NCI-H510A treated with DMSO at 0.1 percent for 48 hours (cell line): Measurements from ENCODE around the gene ABCC8.
A peak's percentile ranks its signal among the peaks of the same experiment; 100 is the strongest.

Experiments
- DNase-seq: peaks from one replicate; lab custom pipeline; 2025; lab: John Stamatoyannopoulos, UW

The ABCC8 gene

GRCh38 chr11:17476317-17477083, at the start of gene ABCC8:
ABCC8 (minus strand) TSS chr11:17476845; CDS start chr11:17476776, 69 bp downstream.
- peak; percentile 21 for DNase-seq

GRCh38 chr11:17526326-17526725, 49.7 kb upstream of the ABCC8 start:
- no peak for DNase-seq

GRCh38 chr11:17525570-17525969, 48.9 kb upstream of the ABCC8 start:
- no peak for DNase-seq

- DNase-seq: no peak
These were observed 47.6 kb upstream of the ABCC8 start for GRCh38 chr11:17524221-17524620.

GRCh38 chr11:17522655-17523054, 46.0 kb upstream of the ABCC8 start:
- no peak for DNase-seq

- no peak for DNase-seq
These were observed 44.7 kb upstream of the ABCC8 start for GRCh38 chr11:17521106-17521900.

DNA sequence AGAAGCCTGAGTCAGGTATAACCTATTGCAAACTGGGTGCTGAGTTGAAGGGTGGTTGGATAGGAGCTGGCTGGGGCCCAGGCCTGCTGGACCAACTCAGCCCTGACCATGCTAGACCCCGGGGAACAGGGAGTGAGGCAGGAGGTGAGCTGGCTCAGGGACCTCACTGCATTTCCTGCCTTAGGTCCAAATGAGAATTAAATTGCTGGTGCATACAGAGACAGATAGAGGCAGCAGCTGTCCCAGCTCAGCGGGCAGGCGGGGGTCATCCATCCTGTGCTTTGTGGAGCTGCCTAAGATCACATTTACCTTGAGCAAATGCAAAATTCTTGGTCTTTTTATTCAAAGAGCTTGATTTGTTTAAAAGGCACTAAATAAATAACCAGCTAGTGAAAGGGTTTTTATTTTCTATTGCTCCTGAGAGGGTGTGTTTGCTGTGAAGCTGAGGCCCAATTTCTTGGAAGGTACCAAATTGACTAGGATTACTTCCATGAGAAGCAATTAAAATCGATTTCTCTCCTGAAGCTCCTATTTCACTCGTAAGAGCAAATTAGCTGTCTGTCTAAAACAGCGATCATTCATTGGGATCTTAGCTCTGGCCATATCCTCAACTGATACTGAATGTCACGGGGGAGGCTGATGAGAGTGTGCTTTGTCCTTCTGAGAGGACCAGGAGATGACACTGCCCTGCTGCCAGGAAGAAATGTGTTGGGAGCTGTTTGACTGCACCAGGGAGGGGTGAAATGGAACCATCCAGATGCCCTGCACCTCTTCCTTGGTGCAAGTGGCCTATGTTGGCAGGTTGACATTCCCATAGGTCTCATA, 42.6 kb upstream of the ABCC8 start:
- DNase-seq: no peak

- DNase-seq: no peak
These were observed 41.7 kb upstream of the ABCC8 start for GRCh38 chr11:17518366-17518765.

- no peak for DNase-seq
These were observed 40.5 kb upstream of the ABCC8 start for GRCh38 chr11:17517186-17517585.

DNA sequence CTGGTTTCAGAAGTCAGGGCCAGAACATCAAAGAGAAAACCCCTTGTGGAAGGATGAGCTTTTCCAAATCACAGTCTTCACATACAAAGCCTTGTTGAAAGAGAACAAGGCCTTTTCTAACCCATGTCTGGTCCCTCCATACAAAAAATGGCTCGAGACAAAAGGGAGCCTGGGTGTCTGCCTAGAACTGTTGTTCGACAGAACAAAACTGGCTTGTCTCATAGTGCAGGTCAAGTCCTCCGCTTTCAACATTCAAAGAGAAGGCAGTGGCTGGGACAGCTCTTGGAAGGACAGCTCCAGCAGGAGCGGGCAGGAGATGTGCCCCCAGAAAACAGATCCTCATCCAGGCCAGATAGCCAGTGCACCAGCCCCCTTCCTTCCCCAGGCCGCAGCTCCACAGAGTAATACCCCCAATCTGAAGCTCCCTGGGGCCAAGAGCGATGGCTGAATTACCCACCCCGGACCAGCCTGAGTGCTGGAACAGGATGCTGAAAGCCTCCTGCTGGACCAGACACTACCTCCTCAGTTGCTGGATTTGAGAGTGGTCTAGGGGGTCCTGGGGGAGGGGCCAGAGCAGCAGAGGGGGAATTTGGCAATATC, 40.0 kb upstream of the ABCC8 start:
- DNase-seq: no peak

DNA sequence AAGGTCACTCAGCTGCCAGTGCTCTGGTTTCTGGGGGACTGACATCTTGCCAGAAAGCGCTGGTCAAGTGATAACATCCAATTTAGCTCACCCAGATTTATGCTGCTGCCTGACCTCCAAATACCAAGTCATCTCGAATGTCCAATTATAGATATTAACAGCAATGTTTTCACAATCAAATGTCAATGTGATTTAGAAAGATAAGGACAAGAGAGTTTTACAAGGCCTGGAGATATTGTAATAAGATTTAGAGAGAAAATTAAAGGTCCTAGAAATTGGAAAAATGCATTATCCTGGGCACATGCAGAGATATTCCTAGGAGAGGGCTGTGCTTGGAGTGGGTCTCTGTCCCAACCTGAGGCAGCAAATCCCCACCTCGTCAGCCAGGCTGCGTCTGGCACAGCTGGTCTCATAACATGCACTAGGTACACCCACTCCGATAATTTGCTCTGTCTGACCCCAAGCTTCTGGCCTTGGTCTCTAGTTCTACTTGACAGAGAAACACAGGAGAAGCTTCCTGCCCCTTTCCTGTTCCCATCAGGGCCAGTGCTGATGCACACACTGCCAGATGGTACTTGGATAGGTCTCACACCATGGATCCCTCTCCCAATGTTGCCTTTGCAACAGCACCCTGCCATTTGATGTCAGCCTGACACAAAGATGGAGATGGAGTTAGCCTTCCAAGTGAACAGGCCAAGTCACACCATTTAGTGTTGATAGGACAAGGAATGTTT, 39.0 kb upstream of the ABCC8 start:
- no peak for DNase-seq

DNA sequence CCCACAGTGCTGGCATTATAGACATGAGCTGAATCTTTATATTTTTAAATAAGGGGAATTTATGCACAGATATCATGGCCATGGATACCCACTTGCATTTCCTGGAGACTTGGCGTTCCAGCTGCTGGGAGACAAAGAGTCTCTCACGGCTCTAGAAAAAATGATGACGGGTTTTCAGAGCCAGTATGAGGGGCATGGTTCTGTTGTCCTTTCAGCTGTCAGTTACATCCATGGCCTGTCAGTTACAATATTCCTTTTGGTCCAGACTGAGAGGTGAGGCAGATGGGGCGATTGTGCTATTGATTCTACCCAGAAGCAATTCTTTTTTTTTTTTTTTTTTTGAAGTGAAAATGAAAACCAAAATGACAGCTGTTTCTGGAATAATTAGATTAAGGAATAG, 37.8 kb upstream of the ABCC8 start:
- DNase-seq: no peak

DNA sequence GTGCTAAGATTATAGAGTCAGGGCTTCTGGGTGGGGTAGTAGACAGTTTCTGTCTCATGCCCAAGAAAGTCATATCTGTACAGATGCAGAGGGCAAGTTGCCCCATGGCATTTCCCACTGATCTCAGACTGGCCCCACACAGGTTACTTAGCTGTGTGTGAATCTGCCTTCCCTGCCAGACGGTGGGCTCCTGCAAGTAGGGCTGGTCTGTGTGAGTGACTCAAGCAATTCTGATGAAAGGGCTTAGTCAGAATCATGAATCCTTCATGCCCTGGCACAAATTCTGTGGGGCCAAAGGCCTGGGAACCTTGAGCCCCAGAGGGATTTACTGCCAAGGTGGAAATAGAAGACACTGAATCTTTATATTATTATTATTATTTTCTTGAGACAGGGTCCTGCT, 37.2 kb upstream of the ABCC8 start:
- DNase-seq: no peak

GRCh38 chr11:17512101-17512500, 35.5 kb upstream of the ABCC8 start:
- DNase-seq: no peak

DNA sequence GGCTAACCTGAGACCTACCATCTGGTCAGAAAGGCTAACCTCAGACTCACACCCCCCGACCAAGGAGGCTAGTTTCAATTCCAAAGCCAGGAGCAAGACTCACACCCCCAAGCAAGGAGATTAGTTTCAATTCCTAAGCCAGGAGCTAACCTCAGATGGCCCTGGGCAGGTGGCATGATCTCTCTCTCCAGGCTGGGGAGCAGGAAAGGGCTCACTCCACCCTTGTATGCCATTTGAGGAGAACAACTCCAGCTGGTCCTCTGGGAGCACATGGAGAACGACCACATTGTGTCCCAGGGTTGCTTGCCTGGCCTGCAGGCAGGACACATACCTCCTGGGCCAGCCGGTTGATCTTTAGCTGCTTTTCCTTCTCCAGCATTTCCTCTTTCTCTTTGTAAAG, 34.9 kb upstream of the ABCC8 start:
- no peak for DNase-seq

DNA sequence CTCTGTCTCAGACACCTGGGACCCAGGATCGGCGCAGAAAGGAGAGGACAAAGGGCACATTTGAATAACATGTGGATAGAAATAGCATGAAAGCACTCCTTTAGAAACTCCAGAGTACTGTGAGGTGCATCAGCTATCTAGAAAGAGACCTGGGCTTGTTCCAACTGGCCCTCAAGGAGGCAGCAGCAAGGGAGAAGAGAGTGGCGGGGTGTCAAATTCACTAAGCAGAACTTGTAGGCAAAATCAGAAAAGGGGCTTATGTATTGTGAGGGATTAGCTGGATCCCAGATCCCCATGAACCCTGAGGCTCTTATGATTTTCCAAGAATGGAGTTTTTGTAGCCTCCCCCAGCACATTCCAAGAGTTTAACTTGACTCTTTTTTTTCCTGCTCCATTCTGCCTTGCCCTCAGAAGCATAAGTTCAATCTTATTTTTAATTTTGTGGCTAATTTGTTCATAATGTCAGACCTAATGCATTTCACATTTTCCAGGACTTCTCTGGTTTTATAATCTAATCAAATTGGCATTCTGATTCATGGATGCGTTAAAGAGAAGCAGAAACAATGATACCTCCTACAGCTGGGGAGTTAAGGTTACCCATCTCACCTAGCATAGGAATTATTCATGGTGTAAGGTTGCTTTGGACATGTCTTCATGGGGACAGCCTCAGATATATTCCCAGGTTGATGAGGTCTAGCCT, 34.0 kb upstream of the ABCC8 start:
- no peak for DNase-seq

DNA sequence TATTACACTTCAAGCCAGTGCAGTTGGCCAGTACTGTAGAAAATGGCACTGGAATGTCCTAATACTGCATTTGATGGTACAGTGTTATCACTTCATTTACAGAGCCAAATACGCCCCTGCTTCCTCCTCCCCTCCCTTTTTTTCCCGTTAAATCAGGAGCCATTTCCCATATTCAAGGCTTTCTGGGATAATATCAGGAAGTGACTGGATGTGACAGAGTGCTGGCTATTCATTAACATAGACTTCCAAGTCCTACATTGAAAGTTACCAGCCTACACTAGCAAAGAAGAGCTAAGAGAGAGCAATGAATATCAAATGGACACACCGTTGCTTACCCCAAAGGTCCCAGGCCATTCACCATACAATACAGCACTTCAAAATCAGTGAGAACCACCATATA, 32.1 kb upstream of the ABCC8 start:
- no peak for DNase-seq

DNA sequence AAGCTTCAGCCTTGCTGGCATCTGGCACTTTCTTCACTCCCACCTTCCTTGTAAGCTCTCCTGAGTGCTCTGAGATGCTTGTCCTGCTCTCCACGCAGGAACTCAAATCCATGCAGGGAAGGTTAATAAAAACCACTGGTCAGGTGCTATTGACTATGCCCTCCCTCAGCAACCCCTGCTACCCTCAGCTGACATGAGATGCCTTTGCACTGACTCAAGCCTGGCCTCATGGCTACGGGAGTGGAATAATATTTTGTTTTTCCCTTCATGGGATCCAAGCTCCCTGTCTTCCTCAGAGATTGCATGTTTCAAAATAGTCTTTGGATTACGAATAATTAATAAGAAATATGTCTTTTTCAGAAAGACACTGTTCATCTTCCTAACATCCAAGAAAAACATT, 31.7 kb upstream of the ABCC8 start:
- DNase-seq: no peak

DNA sequence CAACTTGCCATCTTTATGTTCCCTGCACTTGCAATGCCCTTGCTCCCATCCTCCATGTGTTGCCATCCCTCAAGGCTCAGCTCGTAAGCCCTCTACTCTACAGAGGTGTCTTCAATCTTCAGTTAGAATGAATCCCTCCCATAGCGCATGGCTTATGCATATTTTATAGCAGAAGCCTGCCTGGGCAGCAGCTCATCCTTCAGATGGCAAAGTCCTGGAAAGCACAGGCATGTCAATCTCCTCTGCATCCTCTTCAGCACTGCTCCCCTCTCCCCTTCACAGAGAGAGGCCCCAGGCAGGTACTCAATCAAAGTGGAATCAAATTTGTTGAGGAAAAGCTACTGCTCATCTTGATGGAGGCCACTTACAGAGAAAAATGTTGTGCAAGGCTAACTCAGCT, 31.1 kb upstream of the ABCC8 start:
- no peak for DNase-seq

DNA sequence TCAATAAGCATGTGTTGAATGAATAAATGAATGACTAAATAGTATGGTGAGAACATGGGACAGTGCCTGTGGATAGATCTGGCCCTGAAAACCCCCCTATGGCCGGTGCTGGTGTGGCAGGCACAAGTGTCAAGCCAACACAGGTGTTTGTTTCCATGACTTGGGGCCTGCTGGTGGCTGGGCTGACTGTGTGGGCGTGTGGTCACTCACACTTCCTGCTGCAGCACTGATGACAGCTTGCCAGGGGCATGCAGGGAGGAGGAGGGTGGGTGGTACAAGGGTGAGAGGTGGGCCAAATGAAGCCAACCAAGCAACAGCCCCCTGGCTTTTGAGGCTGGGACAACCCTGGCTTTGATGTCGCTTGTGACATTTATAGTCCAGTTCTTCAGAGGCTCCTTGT, 30.3 kb upstream of the ABCC8 start:
- no peak for DNase-seq

GRCh38 chr11:17506314-17506713, 29.7 kb upstream of the ABCC8 start:
- DNase-seq: no peak
